ENCODE measurements around the gene DDX10.
"Not testable (repeated sequence)": the region's sequence is repeated elsewhere in the genome, so short reads cannot be mapped to it uniquely, and the experiment has no call there.

The DDX10 gene

GRCh38 chr11:108715239-108715638 is 50.4 kb downstream of the DDX10 start:
- no peak for DNase-seq (ENCODE audit: low spot score)

DNA sequence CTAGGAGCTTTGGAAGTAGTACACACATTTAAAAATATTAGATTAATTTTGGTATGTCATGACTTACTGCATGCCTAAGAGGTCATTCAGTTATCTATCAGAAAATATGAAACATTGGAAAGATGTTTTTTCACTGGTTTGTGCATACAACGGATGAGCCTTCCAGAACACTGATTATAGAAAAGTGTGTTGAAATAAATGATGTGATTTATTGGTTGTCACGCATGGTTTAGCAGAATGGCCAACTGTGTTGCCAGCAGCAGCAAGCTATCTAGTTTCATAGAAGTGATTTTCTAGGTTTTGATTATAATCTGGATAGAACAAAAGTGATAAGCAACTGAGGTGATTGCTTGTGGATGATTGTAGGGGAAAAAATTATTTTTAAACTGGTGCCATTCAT is 53.6 kb downstream of the DDX10 start:
- no peak for DNase-seq (ENCODE audit: low spot score)

GRCh38 chr11:108724974-108725689 is 60.3 kb downstream of the DDX10 start:
- DNase-seq (ENCODE audit: low spot score) = no peak

- DNase-seq (ENCODE audit: low spot score) = no peak
Observed at GRCh38 chr11:108726077-108726800, 61.4 kb downstream of the DDX10 start.

GRCh38 chr11:108727665-108728064 is 62.8 kb downstream of the DDX10 start:
- DNase-seq (ENCODE audit: low spot score) = no peak

GRCh38 chr11:108729227-108729871 is 64.5 kb downstream of the DDX10 start:
- DNase-seq (ENCODE audit: low spot score) = no peak

- DNase-seq (ENCODE audit: low spot score) = no peak
Observed at GRCh38 chr11:108732395-108732794, 67.5 kb downstream of the DDX10 start.

DNA sequence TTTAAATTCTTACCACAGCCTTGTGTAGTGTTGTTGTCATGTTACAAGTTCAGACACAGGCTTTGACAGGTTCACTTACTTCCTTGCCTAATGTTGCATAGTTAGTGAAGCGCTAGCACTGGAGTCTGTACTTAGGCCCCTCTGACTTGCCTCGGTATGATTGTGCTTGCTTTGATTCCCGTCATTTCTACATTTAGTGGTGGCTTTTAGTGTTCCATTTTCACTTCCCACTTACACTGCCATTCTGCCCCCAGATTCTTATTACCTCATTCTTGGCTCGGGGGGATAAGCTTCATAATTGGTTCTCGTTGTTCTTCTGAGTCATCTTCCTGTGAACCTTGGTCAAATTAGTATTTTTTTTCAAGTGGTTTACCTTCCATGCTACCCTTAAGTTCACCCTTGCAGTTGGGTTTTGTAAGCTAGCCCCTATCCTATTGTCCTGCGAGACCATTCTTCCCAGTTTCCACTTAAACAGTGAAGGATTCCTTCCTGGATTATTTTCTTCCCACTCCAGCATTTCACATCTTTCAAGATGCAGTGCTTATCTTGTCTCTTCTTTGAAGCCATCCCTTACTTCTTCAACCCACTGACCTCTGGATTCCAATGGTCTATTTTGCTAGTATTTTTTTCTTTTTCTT is 68.7 kb downstream of the DDX10 start:
- no peak for DNase-seq (ENCODE audit: low spot score)

DNA sequence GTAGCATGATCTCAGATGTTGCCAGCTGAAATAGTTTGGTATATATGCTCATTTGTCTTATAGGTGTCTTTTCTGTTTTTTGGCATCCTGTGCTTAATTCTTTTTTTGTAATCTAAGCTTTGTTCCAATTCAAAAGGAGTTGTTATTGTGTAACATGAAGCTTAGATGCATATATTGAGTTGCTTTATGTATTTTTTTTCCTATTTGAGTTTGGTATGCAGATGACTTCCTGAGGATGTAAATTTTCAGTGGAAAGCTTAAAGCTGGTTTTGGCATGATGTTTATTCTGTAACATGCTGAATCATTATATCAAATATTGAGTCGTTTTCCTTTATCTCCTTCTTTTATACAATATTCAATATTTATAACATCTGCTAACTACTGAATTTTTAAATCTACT is 69.4 kb downstream of the DDX10 start:
- DNase-seq (ENCODE audit: low spot score) = no peak

DNA sequence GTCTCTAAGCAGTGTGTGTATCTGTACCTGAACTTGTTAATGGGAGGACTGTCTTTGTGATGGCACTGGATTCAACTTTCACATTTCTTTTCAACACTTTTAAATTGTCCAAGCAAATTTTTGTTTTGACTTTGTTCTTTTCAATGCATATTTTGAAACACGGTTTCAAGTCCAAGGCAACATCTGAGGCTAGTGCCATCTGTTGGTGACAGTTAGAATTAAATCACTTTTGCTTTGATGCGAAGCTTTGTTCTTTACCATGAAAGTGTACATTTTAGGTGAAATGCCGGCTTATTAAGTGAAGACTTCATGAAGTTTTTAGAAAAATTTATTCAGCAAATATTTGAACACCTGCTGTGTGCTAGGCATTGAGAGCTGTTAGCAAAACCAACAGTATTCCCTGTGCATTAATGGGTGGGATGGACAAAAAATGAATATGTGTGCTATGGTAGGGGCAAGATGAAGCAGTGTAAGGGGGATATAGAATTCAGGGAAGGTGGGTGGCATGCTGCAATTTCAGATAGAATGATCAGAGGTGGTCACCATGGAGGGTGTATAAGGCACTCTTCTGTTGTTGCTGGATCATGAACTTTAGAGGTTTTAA is 70.2 kb downstream of the DDX10 start:
- no peak for DNase-seq (ENCODE audit: low spot score)

GRCh38 chr11:108740132-108740531 is 75.3 kb downstream of the DDX10 start:
- DNase-seq (ENCODE audit: low spot score) = not testable (repeated sequence)

DNA sequence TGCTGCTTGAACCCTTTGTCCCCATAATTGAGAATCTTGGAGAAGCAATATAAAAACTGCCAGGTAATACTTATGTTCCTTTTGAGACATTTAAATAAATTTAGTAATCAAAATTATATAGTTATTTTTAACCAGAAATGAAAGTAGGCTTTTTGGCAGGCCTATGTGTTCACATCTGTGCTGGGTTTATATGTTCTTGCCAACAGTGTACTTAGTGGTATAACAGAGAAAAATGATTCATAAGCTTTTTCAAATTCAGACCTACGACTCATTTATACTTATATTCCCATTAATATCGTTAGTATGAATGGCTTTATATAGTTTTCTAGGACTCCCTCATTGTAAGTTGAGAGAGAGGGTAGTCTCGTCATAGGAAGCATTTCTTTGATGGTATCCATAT is 79.0 kb downstream of the DDX10 start:
- DNase-seq (ENCODE audit: low spot score) = no peak

GRCh38 chr11:108748968-108749367 is 84.1 kb downstream of the DDX10 start:
- no peak for DNase-seq (ENCODE audit: low spot score)

DNA sequence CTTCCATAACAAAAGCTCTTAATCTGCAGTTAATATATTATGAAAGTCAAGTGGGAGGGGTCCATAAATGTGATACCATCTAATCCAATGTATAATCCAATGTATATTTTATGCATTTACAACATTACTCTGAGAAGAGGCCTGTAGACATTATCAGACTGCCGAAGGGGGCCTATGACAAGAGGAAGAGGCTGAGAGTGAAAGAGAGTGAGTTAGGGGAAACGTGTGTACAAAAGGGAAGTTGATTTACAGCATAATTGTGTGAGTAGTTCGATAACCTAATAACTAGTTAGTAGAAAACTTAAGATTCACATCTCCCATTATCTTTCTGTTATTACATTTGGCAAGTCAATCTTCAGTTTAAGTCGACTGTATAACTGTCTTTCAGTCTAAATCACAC is 86.6 kb downstream of the DDX10 start:
- no peak for DNase-seq (ENCODE audit: low spot score)

DNA sequence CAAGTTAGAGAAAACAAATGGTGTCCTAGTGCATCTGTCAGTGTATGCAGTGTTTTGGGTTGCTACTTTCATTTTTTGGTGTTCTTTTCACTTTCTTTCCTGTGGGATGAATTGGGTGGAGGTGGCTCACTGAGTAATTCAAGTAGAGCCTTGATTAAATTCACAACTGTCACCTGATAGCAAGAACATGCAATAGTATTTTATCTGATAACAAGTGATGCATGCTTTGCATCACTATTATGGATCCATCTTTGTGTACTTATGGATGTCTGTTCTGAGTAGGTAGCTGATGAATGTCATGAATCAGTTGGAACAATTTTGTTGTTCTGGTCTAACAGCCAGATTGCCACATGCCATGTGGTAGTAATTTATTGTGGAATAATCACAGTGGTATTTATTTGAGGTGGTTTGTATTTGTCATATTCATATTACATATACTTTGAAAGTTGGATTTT is 87.5 kb downstream of the DDX10 start:
- no peak for DNase-seq (ENCODE audit: low spot score)

DNA sequence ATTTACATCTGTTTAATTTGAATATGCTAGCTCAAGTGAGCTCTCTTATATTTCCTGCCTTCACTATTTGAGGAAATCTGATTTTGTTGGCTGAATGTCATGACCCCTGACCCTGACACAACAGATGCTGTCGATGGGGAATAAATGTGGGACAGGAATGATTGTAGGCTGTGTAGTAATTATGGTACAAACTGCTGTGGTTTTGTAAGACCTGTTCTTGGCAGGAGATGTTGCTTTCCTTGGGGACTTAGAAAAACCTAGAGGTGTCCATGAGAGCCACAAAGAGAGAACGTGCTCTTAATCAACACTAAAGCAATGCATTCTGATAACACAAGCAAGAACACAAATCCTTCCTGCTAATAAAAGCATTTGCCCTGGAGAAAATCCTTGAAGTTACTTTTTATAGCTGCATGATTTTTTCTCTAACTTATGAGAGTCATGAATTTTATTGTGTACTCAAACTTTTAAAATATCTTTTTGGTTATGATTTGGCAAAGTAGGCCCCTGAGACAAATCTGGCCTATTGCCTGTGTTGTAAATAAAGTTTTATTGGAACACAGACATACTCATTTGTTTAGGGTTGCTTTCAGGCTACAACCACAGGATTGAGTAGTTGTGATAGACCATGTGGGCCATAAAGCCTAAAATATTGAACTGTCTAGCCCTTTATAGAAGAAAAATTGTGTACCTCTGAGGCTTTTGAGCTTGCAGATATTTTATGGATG is 90.2 kb downstream of the DDX10 start:
- DNase-seq (ENCODE audit: low spot score) = no peak

DNA sequence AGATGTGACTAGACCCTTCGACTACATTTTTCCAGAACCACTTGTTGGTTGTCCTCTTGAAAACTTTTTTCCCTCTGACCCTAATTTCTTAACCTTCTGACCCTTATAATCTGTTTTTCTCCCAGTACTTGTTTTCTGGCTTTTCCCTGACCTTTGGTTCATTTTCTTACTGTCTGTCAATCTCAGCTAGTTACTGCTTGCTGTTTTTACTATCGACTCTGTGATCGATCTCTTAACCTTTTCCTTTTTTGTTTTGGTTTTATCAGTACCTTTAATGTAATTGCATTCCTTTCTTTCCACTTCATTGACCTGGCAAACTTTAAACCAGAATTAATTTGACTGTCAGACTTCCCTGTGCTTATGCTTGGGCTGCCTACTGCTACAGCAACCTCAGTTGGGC is 92.8 kb downstream of the DDX10 start:
- no peak for DNase-seq (ENCODE audit: low spot score)

DNA sequence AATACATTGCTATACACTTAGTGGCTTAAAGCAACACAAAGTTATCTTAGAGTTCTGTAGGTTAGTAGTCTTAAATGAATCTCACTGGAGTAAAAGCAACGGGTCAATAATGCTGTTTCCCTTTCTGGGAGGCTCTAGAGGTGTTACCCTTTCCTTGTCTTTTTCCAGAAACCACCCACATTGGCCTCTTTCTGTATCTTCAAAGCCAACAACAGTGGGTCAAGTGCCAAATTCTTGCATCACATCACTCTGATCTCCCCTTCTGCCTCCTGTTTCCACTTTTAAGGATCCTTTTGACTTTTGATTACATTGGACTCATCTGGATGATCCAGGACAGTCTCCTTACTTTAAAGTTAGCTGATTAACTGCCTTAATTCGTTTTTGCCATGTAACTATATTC is 93.6 kb downstream of the DDX10 start:
- DNase-seq (ENCODE audit: low spot score) = no peak

DNA sequence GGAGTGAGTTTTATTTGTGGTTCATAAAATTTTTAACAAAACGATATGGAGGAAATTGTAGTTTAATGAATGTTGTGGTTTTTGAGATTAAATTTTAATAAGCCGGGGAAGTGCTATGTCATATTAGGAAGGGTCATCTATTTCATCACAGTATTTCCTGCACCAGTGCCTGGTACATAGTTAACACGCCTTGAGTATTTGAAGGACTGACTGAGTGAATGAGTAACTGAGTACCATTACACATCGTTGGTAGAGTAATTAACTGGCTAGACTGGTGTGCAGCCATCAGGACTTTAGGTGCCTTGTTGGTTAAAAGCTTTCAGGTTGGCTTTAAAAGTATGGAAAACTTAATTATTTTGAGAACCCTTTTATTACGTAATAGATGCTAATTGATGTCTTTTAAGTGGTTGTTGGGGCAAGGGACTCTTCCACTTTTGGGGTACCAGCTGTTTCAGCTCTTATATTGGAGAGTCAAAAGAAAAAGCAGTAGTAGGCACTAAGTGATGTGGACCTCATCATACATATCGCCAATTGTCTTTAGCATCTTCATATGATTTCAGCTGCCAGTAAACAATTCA is 101.8 kb downstream of the DDX10 start:
- DNase-seq (ENCODE audit: low spot score) = no peak

DNA sequence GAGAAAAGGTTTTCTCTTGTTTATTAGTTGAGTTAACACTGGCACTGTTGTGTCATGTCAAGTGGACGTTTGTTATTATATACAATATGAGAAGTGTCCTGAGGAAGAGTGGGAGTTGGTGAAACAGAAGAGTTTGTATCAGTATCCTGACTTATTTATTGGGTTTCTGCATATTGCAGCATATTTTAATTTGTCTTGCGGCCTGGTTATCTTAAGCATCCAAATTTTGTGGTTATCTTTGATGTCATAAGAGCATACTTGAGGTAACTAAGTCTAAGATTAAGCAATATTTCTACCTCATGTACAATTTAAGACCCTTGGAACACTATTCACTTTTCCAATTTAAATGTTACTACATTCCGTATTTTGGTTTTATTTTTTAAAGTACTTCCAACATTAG is 103.5 kb downstream of the DDX10 start:
- no peak for DNase-seq (ENCODE audit: low spot score)

DNA sequence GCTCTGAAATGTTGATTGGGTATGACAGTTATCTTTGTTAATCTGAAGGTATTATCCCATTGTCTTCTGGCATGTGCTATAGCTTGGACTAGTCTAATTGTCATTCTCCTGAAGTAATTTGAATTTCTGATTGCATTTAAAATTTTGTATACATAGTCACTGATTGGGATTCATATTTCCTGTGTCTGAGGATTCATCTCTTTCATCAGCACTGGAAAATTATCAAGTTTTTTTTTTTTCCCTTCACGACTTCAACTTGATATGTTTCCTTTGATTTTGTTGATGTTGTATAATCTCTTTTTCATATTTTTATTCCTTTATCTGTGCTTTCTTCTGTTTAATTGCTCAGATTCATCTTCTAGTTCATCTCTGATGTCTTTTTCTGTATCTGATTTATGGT is 104.1 kb downstream of the DDX10 start:
- DNase-seq (ENCODE audit: low spot score) = no peak

Measured in hepatic stellate cell (primary cell).